Measurements from ENCODE around the gene PACSIN1.

Gene PACSIN1

GRCh38 chr6:34489207-34489805 lies 23.4 kb downstream of the PACSIN1 start:
- Mint-ChIP-seq H3K4me1 (peaks cover 26% of the 10 kb centered on the region), H3K9me3 (no peaks in the 10 kb centered on the region), H3K36me3 (peaks cover 6% of the 10 kb centered on the region), H3K27ac (no peak overlapping the region), H3K4me3 (no peak overlapping the region)
- DNase-seq (ENCODE audit: low spot score in 2 of 2) (no peak), ATAC-seq (no peak)

- Mint-ChIP-seq H3K36me3 (peaks cover 6% of the 10 kb centered on the region), H3K9me3 (no peaks in the 10 kb centered on the region), H3K27ac (peak overlapping the region; percentile 34), H3K4me3 (no peak overlapping the region), H3K4me1 (peaks cover 13% of the 10 kb centered on the region)
- DNase-seq (ENCODE audit: low spot score in 2 of 2) (no peak), ATAC-seq (no peak)
Measured at GRCh38 chr6:34490390-34491090, 24.7 kb downstream of the PACSIN1 start.

- ATAC-seq (no peak), DNase-seq (ENCODE audit: low spot score in 2 of 2) (no peak)
- peaks cover 6% of the 10 kb centered on the region for H3K36me3 Mint-ChIP-seq
- peak overlapping the region; percentile 34 for H3K27ac Mint-ChIP-seq
- peaks cover 8% of the 10 kb centered on the region for H3K4me1 Mint-ChIP-seq
- H3K4me3 Mint-ChIP-seq = no peak overlapping the region
- no peaks in the 10 kb centered on the region for H3K9me3 Mint-ChIP-seq
Measured at GRCh38 chr6:34491091-34491430, 25.2 kb downstream of the PACSIN1 start.

- no peak for DNase-seq (ENCODE audit: low spot score in 2 of 2)
Measured at GRCh38 chr6:34493344-34493743, 27.5 kb downstream of the PACSIN1 start.

GRCh38 chr6:34494973-34495372 lies 29.1 kb downstream of the PACSIN1 start:
- no peak overlapping the region for H3K4me3 Mint-ChIP-seq
- no peak for ATAC-seq
- no peaks in the 10 kb centered on the region for H3K36me3 Mint-ChIP-seq
- H3K27ac Mint-ChIP-seq = no peak overlapping the region
- no peaks in the 10 kb centered on the region for H3K4me1 Mint-ChIP-seq
- no peaks in the 10 kb centered on the region for H3K9me3 Mint-ChIP-seq
- DNase-seq (ENCODE audit: low spot score in 2 of 2) = no peak

More at GRCh38 chr6:34493344-34493743, 27.5 kb downstream of the PACSIN1 start:
- Mint-ChIP-seq H3K4me1 (no peaks in the 10 kb centered on the region), H3K27ac (no peak overlapping the region), H3K4me3 (no peak overlapping the region), H3K9me3 (no peaks in the 10 kb centered on the region), H3K36me3 (no peaks in the 10 kb centered on the region)
- no peak for ATAC-seq

GRCh38 chr6:34496103-34496685 lies 30.3 kb downstream of the PACSIN1 start:
- no peaks in the 10 kb centered on the region for H3K9me3 Mint-ChIP-seq
- no peaks in the 10 kb centered on the region for H3K4me1 Mint-ChIP-seq
- ATAC-seq (no peak), DNase-seq (ENCODE audit: low spot score in 2 of 2) (no peak)
- no peak overlapping the region for H3K27ac Mint-ChIP-seq
- no peaks in the 10 kb centered on the region for H3K36me3 Mint-ChIP-seq
- H3K4me3 Mint-ChIP-seq = no peak overlapping the region

- no peak overlapping the region for H3K4me3 Mint-ChIP-seq
- no peaks in the 10 kb centered on the region for H3K36me3 Mint-ChIP-seq
- DNase-seq (ENCODE audit: low spot score in 2 of 2) = no peak
- no peaks in the 10 kb centered on the region for H3K4me1 Mint-ChIP-seq
- no peak overlapping the region for H3K27ac Mint-ChIP-seq
- no peaks in the 10 kb centered on the region for H3K9me3 Mint-ChIP-seq
- no peak for ATAC-seq
Measured at GRCh38 chr6:34497411-34497810, 31.5 kb downstream of the PACSIN1 start.

- DNase-seq (ENCODE audit: low spot score in 2 of 2) = no peak
- Mint-ChIP-seq H3K36me3 (no peaks in the 10 kb centered on the region), H3K4me3 (no peak overlapping the region), H3K9me3 (peaks cover 5% of the 10 kb centered on the region), H3K27ac (no peak overlapping the region), H3K4me1 (peaks cover 4% of the 10 kb centered on the region)
- ATAC-seq = no peak
Measured at GRCh38 chr6:34506718-34507117, 40.8 kb downstream of the PACSIN1 start.

GRCh38 chr6:34508425-34508824 lies 42.5 kb downstream of the PACSIN1 start:
- H3K36me3 Mint-ChIP-seq = no peaks in the 10 kb centered on the region
- peaks cover 5% of the 10 kb centered on the region for H3K9me3 Mint-ChIP-seq
- no peak overlapping the region for H3K27ac Mint-ChIP-seq
- no peak overlapping the region for H3K4me3 Mint-ChIP-seq
- DNase-seq (ENCODE audit: low spot score in 2 of 2) (no peak), ATAC-seq (no peak)
- H3K4me1 Mint-ChIP-seq = peaks cover 4% of the 10 kb centered on the region

GRCh38 chr6:34509782-34510181 lies 43.9 kb downstream of the PACSIN1 start:
- H3K4me1 Mint-ChIP-seq = peaks cover 4% of the 10 kb centered on the region
- H3K9me3 Mint-ChIP-seq = peaks cover 5% of the 10 kb centered on the region
- H3K27ac Mint-ChIP-seq = no peak overlapping the region
- DNase-seq (ENCODE audit: low spot score in 2 of 2) (no peak), ATAC-seq (no peak)
- H3K4me3 Mint-ChIP-seq = no peak overlapping the region
- no peaks in the 10 kb centered on the region for H3K36me3 Mint-ChIP-seq

GRCh38 chr6:34510299-34510698 lies 44.4 kb downstream of the PACSIN1 start:
- Mint-ChIP-seq H3K9me3 (peaks cover 5% of the 10 kb centered on the region), H3K36me3 (no peaks in the 10 kb centered on the region), H3K27ac (no peak overlapping the region), H3K4me3 (no peak overlapping the region), H3K4me1 (peaks cover 4% of the 10 kb centered on the region)
- ATAC-seq = no peak
- DNase-seq (ENCODE audit: low spot score in 2 of 2) = no peak

GRCh38 chr6:34511214-34511914 lies 45.5 kb downstream of the PACSIN1 start:
- Mint-ChIP-seq H3K36me3 (no peaks in the 10 kb centered on the region), H3K4me3 (no peak overlapping the region), H3K4me1 (peaks cover 4% of the 10 kb centered on the region), H3K27ac (no peak overlapping the region), H3K9me3 (peaks cover 5% of the 10 kb centered on the region)
- no peak for ATAC-seq
- no peak for DNase-seq (ENCODE audit: low spot score in 2 of 2)

- peaks cover 5% of the 10 kb centered on the region for H3K9me3 Mint-ChIP-seq
- ATAC-seq = no peak
- peak overlapping the region; percentile 32 for H3K27ac Mint-ChIP-seq
- no peaks in the 10 kb centered on the region for H3K36me3 Mint-ChIP-seq
- H3K4me3 Mint-ChIP-seq = no peak overlapping the region
- DNase-seq (ENCODE audit: low spot score in 2 of 2) = no peak
- peaks cover 4% of the 10 kb centered on the region for H3K4me1 Mint-ChIP-seq
Measured at GRCh38 chr6:34511915-34512737, 46.2 kb downstream of the PACSIN1 start.

GRCh38 chr6:34512738-34513115 lies 46.9 kb downstream of the PACSIN1 start:
- H3K9me3 Mint-ChIP-seq = peaks cover 5% of the 10 kb centered on the region
- ATAC-seq (no peak), DNase-seq (ENCODE audit: low spot score in 2 of 2) (no peak)
- no peak overlapping the region for H3K4me3 Mint-ChIP-seq
- H3K27ac Mint-ChIP-seq = peak overlapping the region; percentile 32
- H3K36me3 Mint-ChIP-seq = no peaks in the 10 kb centered on the region
- H3K4me1 Mint-ChIP-seq = peaks cover 4% of the 10 kb centered on the region

- no peak for DNase-seq (ENCODE audit: low spot score in 2 of 2)
- peaks cover 5% of the 10 kb centered on the region for H3K9me3 Mint-ChIP-seq
- no peak overlapping the region for H3K27ac Mint-ChIP-seq
- H3K36me3 Mint-ChIP-seq = no peaks in the 10 kb centered on the region
- no peak overlapping the region for H3K4me3 Mint-ChIP-seq
- peaks cover 4% of the 10 kb centered on the region for H3K4me1 Mint-ChIP-seq
- peak; percentile 24 for ATAC-seq
Measured at GRCh38 chr6:34513646-34514045, 47.8 kb downstream of the PACSIN1 start.
